ENCODE data around the gene TARBP1.
"Not testable (repeated sequence)": the region's sequence is repeated elsewhere in the genome, so short reads cannot be mapped to it uniquely, and the experiment has no call there.

TARBP1 gene

DNA sequence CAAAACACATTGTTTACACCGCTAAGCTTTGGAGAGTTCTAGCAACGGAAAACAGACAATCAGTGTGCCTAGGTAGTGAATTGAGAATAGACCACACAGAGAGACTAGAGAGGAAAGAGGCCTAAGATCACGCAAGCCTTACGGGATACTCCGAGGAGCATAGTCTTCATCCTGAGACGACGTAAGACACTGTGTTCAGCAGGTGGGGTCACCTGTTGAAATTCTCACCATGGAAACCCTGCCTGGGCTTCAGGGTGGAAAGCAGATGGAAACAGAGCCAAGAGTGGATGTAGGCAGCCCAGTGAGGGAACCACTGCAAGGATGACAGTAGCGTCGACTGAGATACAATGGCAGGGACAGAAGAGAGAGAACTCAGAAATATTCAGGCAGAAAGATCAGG lies 65.5 kb downstream of the TARBP1 start:
- no peak for DNase-seq
- no peak overlapping the region for H3K4me3 Mint-ChIP-seq
- peaks cover 37% of the 10 kb centered on the region for H3K36me3 Mint-ChIP-seq (ENCODE audit: low read depth)
- no peaks in the 10 kb centered on the region for H3K9me3 Mint-ChIP-seq
- ATAC-seq = no peak
- no peak overlapping the region for H3K27ac Mint-ChIP-seq
- H3K4me1 Mint-ChIP-seq = peaks cover 4% of the 10 kb centered on the region
- H3K27me3 Mint-ChIP-seq = no peaks in the 10 kb centered on the region

DNA sequence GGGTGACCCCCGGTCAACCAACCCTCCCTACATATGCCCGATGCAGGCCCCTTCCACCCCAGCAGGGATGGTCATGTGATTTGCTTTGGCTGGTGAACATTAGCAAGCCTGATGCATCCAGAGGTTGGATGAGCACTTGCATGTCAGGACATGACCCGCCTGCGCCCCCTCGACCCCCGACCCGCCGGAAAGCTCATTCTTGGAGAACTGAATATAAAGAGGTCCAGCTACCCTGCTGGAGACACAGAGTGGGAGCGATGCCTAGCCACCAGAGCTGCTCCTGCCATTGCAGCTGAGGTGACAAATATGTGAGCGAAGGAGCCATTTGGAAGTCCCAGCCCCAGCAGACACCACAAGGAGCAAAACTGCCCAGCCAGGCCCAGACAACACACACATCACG lies 66.1 kb downstream of the TARBP1 start:
- Mint-ChIP-seq H3K27me3 (no peaks in the 10 kb centered on the region), H3K36me3 (ENCODE audit: low read depth) (peaks cover 37% of the 10 kb centered on the region), H3K4me3 (no peak overlapping the region), H3K27ac (no peak overlapping the region), H3K4me1 (peaks cover 4% of the 10 kb centered on the region), H3K9me3 (no peaks in the 10 kb centered on the region)
- ATAC-seq (no peak), DNase-seq (no peak)

DNA sequence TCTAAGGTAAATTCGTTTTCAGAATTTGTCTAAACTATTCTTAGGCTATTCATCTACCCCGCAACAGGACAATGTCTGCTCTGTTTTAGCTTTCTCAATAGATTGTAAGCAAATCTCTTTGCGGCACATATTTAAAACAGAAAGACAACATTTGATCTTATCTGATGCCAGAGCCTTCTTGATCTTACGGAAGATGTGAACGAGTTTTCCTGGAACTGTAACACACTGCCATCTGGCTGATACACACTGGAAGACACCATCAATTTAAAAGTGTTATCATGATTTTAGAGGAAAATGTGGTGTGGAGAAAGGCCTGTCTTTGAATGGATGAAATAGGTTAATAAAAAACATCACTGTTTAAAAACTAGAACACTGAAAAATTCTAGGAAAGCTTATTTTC lies 69.7 kb downstream of the TARBP1 start:
- no peak for DNase-seq
- peaks cover 36% of the 10 kb centered on the region for H3K36me3 Mint-ChIP-seq (ENCODE audit: low read depth)
- H3K9me3 Mint-ChIP-seq = no peaks in the 10 kb centered on the region
- no peak overlapping the region for H3K4me3 Mint-ChIP-seq
- no peaks in the 10 kb centered on the region for H3K27me3 Mint-ChIP-seq
- peak overlapping the region; percentile 45 for H3K27ac Mint-ChIP-seq
- H3K4me1 Mint-ChIP-seq = peaks cover 4% of the 10 kb centered on the region
- ATAC-seq = no peak

DNA sequence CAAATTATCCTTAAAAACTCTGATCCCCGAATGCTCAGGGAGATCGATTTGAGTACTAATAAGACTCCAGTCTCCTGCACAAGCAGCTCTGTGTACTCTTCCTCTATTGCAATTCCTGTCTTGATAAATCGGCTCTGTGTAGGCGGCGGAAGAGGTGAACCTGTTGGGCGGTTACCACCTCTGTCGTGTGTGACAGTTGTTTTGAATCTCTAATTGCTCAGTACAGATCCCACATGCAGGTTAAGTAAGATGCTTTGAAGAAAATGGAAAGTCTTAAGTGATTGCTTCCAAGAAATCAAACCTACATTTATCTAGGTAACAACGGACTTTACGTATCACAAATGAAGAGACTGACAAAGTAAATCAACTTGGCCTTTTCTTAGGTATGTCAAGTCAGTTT lies 70.2 kb downstream of the TARBP1 start:
- Mint-ChIP-seq H3K36me3 (ENCODE audit: low read depth) (peaks cover 33% of the 10 kb centered on the region), H3K9me3 (no peaks in the 10 kb centered on the region), H3K4me1 (peaks cover 4% of the 10 kb centered on the region), H3K4me3 (no peak overlapping the region), H3K27me3 (no peaks in the 10 kb centered on the region), H3K27ac (peak overlapping the region; percentile 21)
- DNase-seq (no peak), ATAC-seq (peak; percentile 56)

DNA sequence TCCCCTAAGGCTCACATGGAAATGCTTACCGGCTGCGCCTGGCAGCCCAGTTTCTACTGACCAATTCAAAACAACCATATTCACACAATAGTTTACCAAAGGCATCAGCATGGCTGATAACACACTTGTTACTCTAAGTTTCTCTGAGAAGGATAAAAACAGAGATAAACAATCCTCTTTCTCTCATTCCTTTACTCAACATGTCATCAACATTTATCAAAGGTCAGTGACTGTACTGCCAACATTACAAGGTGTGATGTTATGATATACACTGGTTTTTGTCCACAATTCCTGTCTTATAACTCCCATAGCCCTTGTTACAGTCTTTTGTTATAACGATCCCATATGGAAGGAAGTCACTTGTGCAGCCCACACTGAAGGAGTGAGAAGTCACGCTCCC lies 72.1 kb downstream of the TARBP1 start:
- Mint-ChIP-seq H3K9me3 (no peaks in the 10 kb centered on the region), H3K36me3 (ENCODE audit: low read depth) (peaks cover 33% of the 10 kb centered on the region), H3K4me1 (peaks cover 14% of the 10 kb centered on the region), H3K27me3 (no peaks in the 10 kb centered on the region), H3K4me3 (no peak overlapping the region), H3K27ac (peak overlapping the region; percentile 32)
- ATAC-seq = no peak
- no peak for DNase-seq

DNA sequence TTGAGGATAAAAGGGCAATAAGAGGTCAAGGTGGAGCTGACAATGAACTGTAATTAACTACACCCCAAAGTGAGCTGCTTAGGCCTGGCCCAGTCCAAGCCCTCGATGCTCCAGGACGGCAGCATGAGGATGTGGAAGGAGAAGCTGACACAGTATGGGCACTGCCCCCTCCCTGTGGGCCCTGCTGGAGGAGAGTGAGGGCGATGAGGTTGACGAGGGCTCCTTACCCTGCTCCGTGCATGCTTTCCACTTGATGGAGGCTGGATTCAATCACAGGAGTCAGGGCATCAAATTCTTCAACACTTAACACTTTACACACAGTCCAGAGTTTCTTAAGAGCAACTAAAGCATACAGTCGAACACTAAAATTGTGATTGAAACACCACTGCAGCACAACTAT lies 73.3 kb downstream of the TARBP1 start:
- H3K4me1 Mint-ChIP-seq = peaks cover 26% of the 10 kb centered on the region
- ATAC-seq = no peak
- no peak overlapping the region for H3K4me3 Mint-ChIP-seq

GRCh38 chr1:234402939-234403338 lies 76.0 kb downstream of the TARBP1 start:
- Mint-ChIP-seq H3K36me3 (ENCODE audit: low read depth) (peaks cover 38% of the 10 kb centered on the region), H3K4me1 (peaks cover 43% of the 10 kb centered on the region), H3K4me3 (no peak overlapping the region), H3K9me3 (no peaks in the 10 kb centered on the region), H3K27me3 (no peaks in the 10 kb centered on the region), H3K27ac (peak overlapping the region; percentile 1)
- ATAC-seq (no peak), DNase-seq (no peak)

More for the DNA sequence above, 73.3 kb downstream of the TARBP1 start:
- H3K27ac Mint-ChIP-seq = peak overlapping the region; percentile 47
- DNase-seq = no peak
- H3K36me3 Mint-ChIP-seq (ENCODE audit: low read depth) = peaks cover 36% of the 10 kb centered on the region
- no peaks in the 10 kb centered on the region for H3K27me3 Mint-ChIP-seq
- H3K9me3 Mint-ChIP-seq = no peaks in the 10 kb centered on the region

DNA sequence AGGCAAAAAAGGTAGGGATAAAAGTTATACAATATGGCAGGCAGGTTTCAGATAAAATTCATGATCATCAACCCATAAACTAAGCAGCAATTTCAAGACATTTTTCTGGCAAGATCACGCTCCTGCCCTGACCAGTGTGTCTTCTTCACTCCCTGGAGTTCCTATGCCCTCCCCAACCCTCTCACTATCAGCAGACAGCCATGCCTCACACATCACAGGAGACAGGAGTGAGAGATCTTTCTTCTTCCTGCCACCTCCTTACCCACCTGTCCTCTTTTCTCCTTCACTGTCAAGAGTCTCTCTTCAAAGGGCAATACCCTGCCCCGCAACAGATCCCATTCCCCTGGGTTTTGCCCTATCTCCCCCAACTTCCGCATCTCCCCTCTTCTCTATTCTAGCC lies 77.3 kb downstream of the TARBP1 start:
- no peaks in the 10 kb centered on the region for H3K27me3 Mint-ChIP-seq
- ATAC-seq = no peak
- DNase-seq = no peak
- H3K4me3 Mint-ChIP-seq = no peak overlapping the region
- peaks cover 47% of the 10 kb centered on the region for H3K4me1 Mint-ChIP-seq
- H3K36me3 Mint-ChIP-seq (ENCODE audit: low read depth) = peaks cover 38% of the 10 kb centered on the region
- peak overlapping the region; percentile 62 for H3K27ac Mint-ChIP-seq
- no peaks in the 10 kb centered on the region for H3K9me3 Mint-ChIP-seq

GRCh38 chr1:234400773-234401172 lies 78.2 kb downstream of the TARBP1 start:
- H3K4me1 Mint-ChIP-seq = peaks cover 48% of the 10 kb centered on the region

DNA sequence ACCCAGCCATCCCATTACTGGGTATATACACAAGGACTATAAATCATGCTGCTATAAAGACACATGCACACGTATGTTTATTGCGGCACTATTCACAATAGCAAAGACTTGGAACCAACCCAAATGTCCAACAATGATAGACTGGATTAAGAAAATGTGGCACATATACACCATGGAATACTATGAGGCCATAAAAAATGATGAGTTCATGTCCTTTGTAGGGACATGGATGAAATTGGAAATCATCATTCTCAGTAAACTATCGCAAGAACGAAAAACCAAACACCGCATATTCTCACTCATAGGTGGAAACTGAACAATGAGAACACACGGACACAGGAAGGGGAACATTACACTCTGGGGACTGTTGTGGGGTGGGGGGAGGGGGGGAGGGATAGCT lies 79.5 kb downstream of the TARBP1 start:
- H3K9me3 Mint-ChIP-seq, ATAC-seq, DNase-seq, H3K27me3 Mint-ChIP-seq, H3K4me3 Mint-ChIP-seq, H3K27ac Mint-ChIP-seq: not testable (repeated sequence)
- Mint-ChIP-seq H3K36me3 (ENCODE audit: low read depth) (peaks cover 34% of the 10 kb centered on the region), H3K4me1 (peaks cover 48% of the 10 kb centered on the region)

More at GRCh38 chr1:234400773-234401172, 78.2 kb downstream of the TARBP1 start:
- no peaks in the 10 kb centered on the region for H3K27me3 Mint-ChIP-seq
- H3K27ac Mint-ChIP-seq = peak overlapping the region; percentile 62
- H3K4me3 Mint-ChIP-seq = peak overlapping the region; percentile 6
- peaks cover 37% of the 10 kb centered on the region for H3K36me3 Mint-ChIP-seq (ENCODE audit: low read depth)
- DNase-seq (no peak), ATAC-seq (no peak)
- H3K9me3 Mint-ChIP-seq = no peaks in the 10 kb centered on the region

GRCh38 chr1:234398849-234399381 lies 80.1 kb downstream of the TARBP1 start:
- Mint-ChIP-seq H3K36me3 (ENCODE audit: low read depth) (peaks cover 37% of the 10 kb centered on the region), H3K4me3 (peak overlapping the region; percentile 62), H3K9me3 (no peaks in the 10 kb centered on the region), H3K27me3 (no peaks in the 10 kb centered on the region), H3K27ac (peak overlapping the region; percentile 80), H3K4me1 (peaks cover 48% of the 10 kb centered on the region)
- ATAC-seq (peak; percentile 33), DNase-seq (no peak)

DNA sequence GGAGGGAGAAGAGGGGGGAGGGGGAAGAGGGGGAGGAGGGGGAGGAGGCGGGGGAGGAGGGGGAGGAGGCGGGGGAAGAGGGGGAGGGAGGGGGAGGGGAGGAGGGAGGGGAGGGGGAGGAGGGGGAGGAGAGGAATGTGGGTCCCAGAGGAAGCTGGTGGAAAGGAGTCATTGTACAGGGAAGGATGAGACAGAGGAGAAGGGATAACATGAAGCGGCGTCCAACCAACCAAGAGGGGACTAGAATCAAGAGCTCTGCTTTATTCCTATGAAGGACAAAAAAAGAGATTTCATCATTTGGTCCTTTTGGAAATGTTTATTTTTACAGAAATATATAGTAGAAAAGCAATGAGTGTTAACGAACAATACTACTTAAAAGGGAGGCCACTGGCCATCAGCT lies 81.2 kb downstream of the TARBP1 start:
- ATAC-seq (no peak), DNase-seq (no peak)
- H3K9me3 Mint-ChIP-seq = no peaks in the 10 kb centered on the region
- H3K4me3 Mint-ChIP-seq = no peak overlapping the region
- H3K4me1 Mint-ChIP-seq = peaks cover 41% of the 10 kb centered on the region
- peaks cover 33% of the 10 kb centered on the region for H3K36me3 Mint-ChIP-seq (ENCODE audit: low read depth)
- no peak overlapping the region for H3K27ac Mint-ChIP-seq
- H3K27me3 Mint-ChIP-seq = no peaks in the 10 kb centered on the region

DNA sequence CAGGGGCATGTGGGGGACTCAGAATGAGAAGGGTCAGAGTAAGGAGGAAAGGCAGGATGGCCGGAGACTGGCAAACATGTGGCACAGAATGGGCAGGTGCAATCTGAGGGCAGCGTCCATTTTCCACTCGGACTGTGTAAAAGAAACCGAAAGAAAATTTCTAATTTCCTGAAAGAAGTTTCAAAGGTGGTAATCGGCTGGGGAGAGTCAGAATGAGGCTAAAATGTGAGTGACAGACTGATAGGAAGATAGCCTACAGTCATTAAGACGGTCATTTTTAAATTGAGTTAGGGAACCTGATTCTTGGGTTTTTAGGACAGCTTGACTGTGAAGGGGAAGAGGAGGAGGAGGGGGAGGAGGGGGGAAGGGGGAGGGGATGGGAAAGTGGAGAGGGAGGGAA lies 82.1 kb downstream of the TARBP1 start:
- peak overlapping the region; percentile 70 for H3K27ac Mint-ChIP-seq
- ATAC-seq = no peak
- peaks cover 28% of the 10 kb centered on the region for H3K36me3 Mint-ChIP-seq (ENCODE audit: low read depth)
- peaks cover 37% of the 10 kb centered on the region for H3K4me1 Mint-ChIP-seq
- H3K4me3 Mint-ChIP-seq = no peak overlapping the region
- H3K9me3 Mint-ChIP-seq = no peaks in the 10 kb centered on the region
- H3K27me3 Mint-ChIP-seq = no peaks in the 10 kb centered on the region
- DNase-seq = no peak

GRCh38 chr1:234396092-234396491 lies 82.9 kb downstream of the TARBP1 start:
- Mint-ChIP-seq H3K9me3 (no peaks in the 10 kb centered on the region), H3K4me1 (peaks cover 30% of the 10 kb centered on the region), H3K4me3 (no peak overlapping the region), H3K27me3 (no peaks in the 10 kb centered on the region), H3K36me3 (ENCODE audit: low read depth) (peaks cover 30% of the 10 kb centered on the region), H3K27ac (no peak overlapping the region)
- DNase-seq (no peak), ATAC-seq (no peak)

DNA sequence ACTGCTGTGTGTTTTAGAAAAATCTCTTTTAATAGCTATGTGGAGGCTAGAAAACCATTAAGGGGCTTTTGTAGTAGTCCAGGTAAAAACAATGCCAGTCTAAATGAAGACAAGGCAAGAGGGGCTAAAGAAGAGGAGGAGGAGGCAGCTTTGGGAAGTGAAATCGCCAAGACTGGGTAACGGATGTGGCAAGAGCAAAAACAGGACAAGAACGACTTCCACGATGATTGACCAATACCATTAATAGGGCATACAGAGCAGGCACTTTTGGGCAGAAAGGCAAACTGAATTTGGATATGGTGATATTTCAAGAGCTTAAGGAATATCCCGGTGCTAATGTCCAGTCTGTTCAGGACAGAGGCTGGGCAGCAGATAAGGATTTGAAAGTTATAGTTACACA lies 83.7 kb downstream of the TARBP1 start:
- no peak for ATAC-seq
- Mint-ChIP-seq H3K9me3 (no peaks in the 10 kb centered on the region), H3K36me3 (ENCODE audit: low read depth) (peaks cover 34% of the 10 kb centered on the region), H3K4me3 (no peak overlapping the region), H3K4me1 (peaks cover 23% of the 10 kb centered on the region), H3K27ac (no peak overlapping the region), H3K27me3 (no peaks in the 10 kb centered on the region)
- no peak for DNase-seq

DNA sequence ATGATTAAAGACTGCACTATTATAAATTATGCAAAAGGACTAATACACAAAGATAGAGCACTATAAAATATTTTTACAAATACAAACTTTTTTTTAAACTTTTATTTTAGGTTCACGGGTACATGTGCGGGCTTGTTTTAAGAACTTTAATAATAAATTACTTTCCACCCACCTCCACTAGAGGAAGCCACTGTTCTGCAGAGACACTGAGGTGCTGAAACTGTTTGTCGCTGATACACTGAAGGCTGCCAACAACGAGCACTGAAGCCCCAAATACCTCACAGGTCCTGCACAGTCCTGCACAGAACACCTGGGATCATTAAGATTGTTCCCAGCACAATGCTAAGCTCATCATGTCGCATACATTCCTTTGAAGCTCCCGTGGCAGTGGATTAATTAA lies 85.8 kb downstream of the TARBP1 start:
- Mint-ChIP-seq H3K36me3 (ENCODE audit: low read depth) (peaks cover 31% of the 10 kb centered on the region), H3K4me3 (no peak overlapping the region), H3K27me3 (no peaks in the 10 kb centered on the region), H3K4me1 (peaks cover 6% of the 10 kb centered on the region), H3K9me3 (no peaks in the 10 kb centered on the region), H3K27ac (no peak overlapping the region)
- DNase-seq (no peak), ATAC-seq (no peak)

All from activated naive CD8-positive, alpha-beta T cell treated with anti-CD3 and anti-CD28 coated beads, Interleukin-2, amount 50 U/mL, for 24 hours (primary cell).